CD4-positive, alpha-beta T cell treated with Interleukin-15 for 1 hour (primary cell): ENCODE results near the gene LSG1.
A peak's percentile ranks its signal among the peaks of the same experiment; 100 is the strongest.

Source experiments
- DNase-seq: peaks from one replicate; pipeline ENCODE4 v3.0.0-alpha.2; 2020

The LSG1 gene

GRCh38 chr3:194671900-194672808 is at the start of gene LSG1:
Gene LSG1 (minus strand): TSS chr3:194672191. CDS start chr3:194672162, 29 bp downstream.
- DNase-seq: peak; percentile 88

- DNase-seq: no peak
These were observed 48.1 kb upstream of the LSG1 start for GRCh38 chr3:194720048-194720447.

GRCh38 chr3:194718079-194718478 is 46.1 kb upstream of the LSG1 start:
- DNase-seq: no peak

GRCh38 chr3:194715022-194715800 is 43.2 kb upstream of the LSG1 start:
- DNase-seq: no peak

- no peak for DNase-seq
These were observed 42.6 kb upstream of the LSG1 start for GRCh38 chr3:194714564-194714963.

- DNase-seq: no peak
These were observed 42.1 kb upstream of the LSG1 start for GRCh38 chr3:194714137-194714455.

- no peak for DNase-seq
These were observed 41.5 kb upstream of the LSG1 start for GRCh38 chr3:194713299-194714136.

GRCh38 chr3:194711913-194712312 is 39.9 kb upstream of the LSG1 start:
- DNase-seq: no peak

GRCh38 chr3:194711286-194711685 is 39.3 kb upstream of the LSG1 start:
- DNase-seq: no peak

GRCh38 chr3:194707147-194707540 is 35.2 kb upstream of the LSG1 start:
- no peak for DNase-seq

- DNase-seq: no peak
These were observed 33.8 kb upstream of the LSG1 start for GRCh38 chr3:194705761-194706160.

GRCh38 chr3:194705227-194705626 is 33.2 kb upstream of the LSG1 start:
- no peak for DNase-seq

GRCh38 chr3:194702545-194702944 is 30.6 kb upstream of the LSG1 start:
- DNase-seq: no peak

- DNase-seq: no peak
These were observed 24.7 kb upstream of the LSG1 start for GRCh38 chr3:194696702-194697101.

- DNase-seq: peak; percentile 49
These were observed 19.7 kb upstream of the LSG1 start for GRCh38 chr3:194691481-194692283.

GRCh38 chr3:194690501-194691372 is 18.7 kb upstream of the LSG1 start:
- no peak for DNase-seq

GRCh38 chr3:194689493-194689944 is 17.5 kb upstream of the LSG1 start:
- no peak for DNase-seq

GRCh38 chr3:194688946-194689345 is 17.0 kb upstream of the LSG1 start:
- no peak for DNase-seq

- DNase-seq: peak; percentile 67
These were observed 16.3 kb upstream of the LSG1 start for GRCh38 chr3:194688200-194688740.

GRCh38 chr3:194687638-194688199 is 15.7 kb upstream of the LSG1 start:
- DNase-seq: peak; percentile 80
